ENCODE results near the gene CD99L2.

The CD99L2 gene

GRCh38 chrX:150768132-150768485 lies 130.4 kb downstream of the CD99L2 start:
- DNase-seq (ENCODE audit: insufficient read length, low spot score) (no peak), FAIRE-seq (no peak)
- TF ChIP-seq SPI1 (IDR thresholded peaks at IDR 0.05; ENCODE audit: low read depth, low read length) = no peak
- no peak for TF ChIP-seq POU2F2 (IDR thresholded peaks at IDR 0.05; ENCODE audit: low read depth, low read length)
- TF ChIP-seq TAF1 (IDR thresholded peaks at IDR 0.05; ENCODE audit: low read depth, low read length) = no peak

- FAIRE-seq (no peak), DNase-seq (ENCODE audit: insufficient read length, low spot score) (no peak)
- no peak for TF ChIP-seq PAX5 (IDR thresholded peaks at IDR 0.05; ENCODE audit: insufficient read depth, low read length, severe bottlenecking)
Observed at GRCh38 chrX:150767475-150768131, 130.9 kb downstream of the CD99L2 start.

GRCh38 chrX:150767045-150767395 lies 131.4 kb downstream of the CD99L2 start:
- TF ChIP-seq POLR2AphosphoS5 (IDR thresholded peaks at IDR 0.05; ENCODE audit: low read depth, low read length) (no peak), TAF1 (IDR thresholded peaks at IDR 0.05; ENCODE audit: low read depth, low read length) (no peak), POLR2A (IDR thresholded peaks at IDR 0.05; ENCODE audit: low read depth, low read length) (no peak), POU2F2 (IDR thresholded peaks at IDR 0.05; ENCODE audit: low read depth, low read length) (no peak), PAX5 (IDR thresholded peaks at IDR 0.05; ENCODE audit: insufficient read depth, low read length, severe bottlenecking) (no peak), SPI1 (IDR thresholded peaks at IDR 0.05; ENCODE audit: low read depth, low read length) (no peak)
- no peak for FAIRE-seq
- no peak for DNase-seq (ENCODE audit: insufficient read length, low spot score)

GRCh38 chrX:150766351-150767044 lies 132.0 kb downstream of the CD99L2 start:
- FAIRE-seq = no peak
- TF ChIP-seq SPI1 (IDR thresholded peaks at IDR 0.05; ENCODE audit: low read depth, low read length) = no peak
- no peak for TF ChIP-seq POLR2AphosphoS5 (IDR thresholded peaks at IDR 0.05; ENCODE audit: low read depth, low read length)
- no peak for TF ChIP-seq POU2F2 (IDR thresholded peaks at IDR 0.05; ENCODE audit: low read depth, low read length)
- TF ChIP-seq POLR2A (IDR thresholded peaks at IDR 0.05; ENCODE audit: low read depth, low read length) = no peak
- no peak for TF ChIP-seq PAX5 (IDR thresholded peaks at IDR 0.05; ENCODE audit: insufficient read depth, low read length, severe bottlenecking)
- DNase-seq (ENCODE audit: insufficient read length, low spot score) = no peak

- FAIRE-seq = no peak
- no peak for DNase-seq (ENCODE audit: insufficient read length, low spot score)
- no peak for TF ChIP-seq TAF1 (IDR thresholded peaks at IDR 0.05; ENCODE audit: low read depth, low read length)
- TF ChIP-seq POLR2A (IDR thresholded peaks at IDR 0.05; ENCODE audit: low read depth, low read length) = no peak
- no peak for TF ChIP-seq POLR2AphosphoS5 (IDR thresholded peaks at IDR 0.05; ENCODE audit: low read depth, low read length)
Observed at GRCh38 chrX:150765782-150766350, 132.6 kb downstream of the CD99L2 start.

GRCh38 chrX:150765237-150765636 lies 133.2 kb downstream of the CD99L2 start:
- FAIRE-seq (no peak), DNase-seq (ENCODE audit: insufficient read length, low spot score) (no peak)
- TF ChIP-seq POU2F2 (IDR thresholded peaks at IDR 0.05; ENCODE audit: low read depth, low read length) (no peak), POLR2A (IDR thresholded peaks at IDR 0.05; ENCODE audit: low read depth, low read length) (no peak), POLR2AphosphoS5 (IDR thresholded peaks at IDR 0.05; ENCODE audit: low read depth, low read length) (no peak), SPI1 (IDR thresholded peaks at IDR 0.05; ENCODE audit: low read depth, low read length) (no peak), PAX5 (IDR thresholded peaks at IDR 0.05; ENCODE audit: insufficient read depth, low read length, severe bottlenecking) (no peak)

- TF ChIP-seq TAF1 (IDR thresholded peaks at IDR 0.05; ENCODE audit: low read depth, low read length) (no peak), PAX5 (IDR thresholded peaks at IDR 0.05; ENCODE audit: insufficient read depth, low read length, severe bottlenecking) (no peak), POLR2AphosphoS5 (IDR thresholded peaks at IDR 0.05; ENCODE audit: low read depth, low read length) (no peak), POU2F2 (IDR thresholded peaks at IDR 0.05; ENCODE audit: low read depth, low read length) (no peak), POLR2A (IDR thresholded peaks at IDR 0.05; ENCODE audit: low read depth, low read length) (no peak), SPI1 (IDR thresholded peaks at IDR 0.05; ENCODE audit: low read depth, low read length) (no peak)
- DNase-seq (ENCODE audit: insufficient read length, low spot score) (no peak), FAIRE-seq (no peak)
Observed at GRCh38 chrX:150763810-150764209, 134.7 kb downstream of the CD99L2 start.

- no peak for TF ChIP-seq TAF1 (IDR thresholded peaks at IDR 0.05; ENCODE audit: low read depth, low read length)
- no peak for TF ChIP-seq POU2F2 (IDR thresholded peaks at IDR 0.05; ENCODE audit: low read depth, low read length)
- TF ChIP-seq SPI1 (IDR thresholded peaks at IDR 0.05; ENCODE audit: low read depth, low read length) = no peak
- no peak for TF ChIP-seq PAX5 (IDR thresholded peaks at IDR 0.05; ENCODE audit: insufficient read depth, low read length, severe bottlenecking)
- TF ChIP-seq POLR2A (IDR thresholded peaks at IDR 0.05; ENCODE audit: low read depth, low read length) = no peak
- no peak for TF ChIP-seq POLR2AphosphoS5 (IDR thresholded peaks at IDR 0.05; ENCODE audit: low read depth, low read length)
- DNase-seq (ENCODE audit: insufficient read length, low spot score) (no peak), FAIRE-seq (no peak)
Observed at GRCh38 chrX:150763303-150763797, 135.1 kb downstream of the CD99L2 start.

- FAIRE-seq (no peak), DNase-seq (ENCODE audit: insufficient read length, low spot score) (no peak)
- TF ChIP-seq TAF1 (IDR thresholded peaks at IDR 0.05; ENCODE audit: low read depth, low read length) = no peak
- no peak for TF ChIP-seq POLR2A (IDR thresholded peaks at IDR 0.05; ENCODE audit: low read depth, low read length)
- no peak for TF ChIP-seq POLR2AphosphoS5 (IDR thresholded peaks at IDR 0.05; ENCODE audit: low read depth, low read length)
- no peak for TF ChIP-seq SPI1 (IDR thresholded peaks at IDR 0.05; ENCODE audit: low read depth, low read length)
- TF ChIP-seq PAX5 (IDR thresholded peaks at IDR 0.05; ENCODE audit: insufficient read depth, low read length, severe bottlenecking) = no peak
- TF ChIP-seq POU2F2 (IDR thresholded peaks at IDR 0.05; ENCODE audit: low read depth, low read length) = no peak
Observed at GRCh38 chrX:150762258-150763165, 136.0 kb downstream of the CD99L2 start.
